Naive B cell (primary cell): Measurements from ENCODE around the gene PATJ. TPM values are rescaled to one million over a fixed set of nuclear protein-coding genes. Genes with fewer than 3 reads are reported as not detected.
A peak's percentile ranks its signal among the peaks of the same experiment; 100 is the strongest.
"Not testable (repeated sequence)": the region's sequence is repeated elsewhere in the genome, so short reads cannot be mapped to it uniquely, and the experiment has no call there.

Source experiments
- ATAC-seq, 2 donors: fragments of 150-1000 bp; cut with Tn5 transposase; 2 replicates each; pipeline ENCODE4 v1.10.0; 2021; ENCODE audit warnings: low read depth in 2 of 2, mild to moderate bottlenecking in 2 of 2, moderate library complexity in 2 of 2
- DNase-seq: peaks from one replicate; pipeline ENCODE4 v3.0.0; 2022
- H3K27ac Mint-ChIP-seq, 6 donors: one replicate each; pipeline ENCODE4 v1.8.0; 2020 to 2022; ENCODE audit warnings: mild to moderate bottlenecking in 6 of 6, mixed read lengths in 6 of 6, moderate library complexity in 5 of 6, inconsistent platforms in 2 of 6
- H3K27me3 Mint-ChIP-seq, 3 donors: one replicate each; pipeline ENCODE4 v1.8.0; 2021 to 2022; ENCODE audit warnings: mixed read lengths in 3 of 3, mild to moderate bottlenecking in 1 of 3
- H3K36me3 Mint-ChIP-seq, 2 donors: one replicate each; pipeline ENCODE4 v1.8.0; 2020 to 2022; ENCODE audit warnings: mixed read lengths in 2 of 2, inconsistent platforms in 1 of 2, mild to moderate bottlenecking in 1 of 2
- H3K4me1 Mint-ChIP-seq, 3 donors: one replicate each; pipeline ENCODE4 v1.8.0; 2020 to 2022; ENCODE audit warnings: mixed read lengths in 3 of 3, inconsistent platforms in 1 of 3, mild to moderate bottlenecking in 1 of 3, moderate library complexity in 1 of 3
- H3K4me3 Mint-ChIP-seq, 8 donors: one replicate each; pipeline ENCODE4 v1.8.0; 2020 to 2022; ENCODE audit warnings: mild to moderate bottlenecking in 8 of 8, mixed read lengths in 8 of 8, moderate library complexity in 8 of 8, inconsistent platforms in 2 of 8
- H3K9me3 Mint-ChIP-seq, 7 donors: one replicate each; pipeline ENCODE4 v1.8.0; 2020 to 2022; ENCODE audit warnings: mixed read lengths in 7 of 7, mild to moderate bottlenecking in 5 of 7, inconsistent platforms in 2 of 7, moderate library complexity in 1 of 7
- polyA plus RNA-seq, 6 donors: library from polyadenylated mRNA; unstranded; fragments of 300-500 nt; fragmentation: Illumina TruSeq; gene quantifications; one replicate each; pipeline ENCODE4 v1.2.3, GENCODE V29; 2021; ENCODE audit warnings: low read depth in 6 of 6

Gene PATJ
- polyA plus RNA-seq, 6 donors from 2014 or later: 5.5 to 18.9 (median 11.0) TPM

DNA sequence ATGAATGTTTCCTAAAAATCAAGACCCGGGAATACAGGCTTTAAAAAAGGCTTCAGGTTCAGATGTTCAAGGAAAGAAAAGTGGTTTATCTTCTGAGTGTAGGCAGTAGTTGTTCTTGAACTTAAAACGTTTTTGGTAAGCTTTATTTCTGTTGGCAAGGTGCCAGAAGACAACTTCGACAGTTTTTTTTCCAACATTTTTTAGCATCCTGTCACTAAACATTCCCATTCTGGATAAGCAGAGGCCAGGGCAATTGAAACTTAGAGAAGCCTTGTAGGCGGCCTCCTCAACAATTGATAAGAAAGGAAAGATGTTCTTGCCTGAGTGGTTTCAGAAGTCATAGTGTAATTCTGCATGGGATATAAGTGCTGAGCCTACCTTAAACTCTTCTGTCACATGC, 66.7 kb downstream of the PATJ start:
- H3K9me3 Mint-ChIP-seq: peaks cover 0 to 4% (median 0%) of the 10 kb centered on the region in 7 donors
- no peak overlapping the region for H3K27ac Mint-ChIP-seq
- H3K27me3 Mint-ChIP-seq: no peaks in the 10 kb centered on the region
- DNase-seq (no peak), ATAC-seq (no peak)
- no peaks in the 10 kb centered on the region for H3K4me1 Mint-ChIP-seq
- peaks cover 28% of the 10 kb centered on the region in 2 donors for H3K36me3 Mint-ChIP-seq
- no peak overlapping the region for H3K4me3 Mint-ChIP-seq

DNA sequence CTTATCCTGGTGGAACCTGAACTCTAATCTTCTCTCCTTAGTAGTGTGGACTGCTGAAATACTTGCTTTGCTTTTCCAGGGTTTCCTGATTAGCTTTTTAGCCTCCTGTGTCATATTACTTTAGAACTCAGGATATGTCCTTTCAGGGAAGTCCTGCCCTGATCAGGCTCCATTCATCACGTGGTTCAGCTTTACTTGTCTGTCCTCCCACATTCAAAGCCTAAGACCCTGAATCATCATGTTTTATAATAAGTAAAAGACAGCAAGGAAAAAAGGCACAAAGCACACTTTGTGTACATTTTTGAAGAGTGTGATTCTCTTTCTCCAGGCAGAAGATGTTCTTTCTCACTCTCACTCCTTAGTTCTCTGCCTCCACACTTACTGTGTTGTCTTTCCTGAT, 70.6 kb downstream of the PATJ start:
- H3K27me3 Mint-ChIP-seq: no peaks in the 10 kb centered on the region
- H3K4me3 Mint-ChIP-seq: no peak overlapping the region
- H3K9me3 Mint-ChIP-seq: peaks cover 0 to 4% (median 0%) of the 10 kb centered on the region in 7 donors
- peaks cover 14 to 19% of the 10 kb centered on the region in 2 donors for H3K36me3 Mint-ChIP-seq
- no peaks in the 10 kb centered on the region for H3K4me1 Mint-ChIP-seq
- no peak for DNase-seq
- no peak overlapping the region for H3K27ac Mint-ChIP-seq
- ATAC-seq: no peak

DNA sequence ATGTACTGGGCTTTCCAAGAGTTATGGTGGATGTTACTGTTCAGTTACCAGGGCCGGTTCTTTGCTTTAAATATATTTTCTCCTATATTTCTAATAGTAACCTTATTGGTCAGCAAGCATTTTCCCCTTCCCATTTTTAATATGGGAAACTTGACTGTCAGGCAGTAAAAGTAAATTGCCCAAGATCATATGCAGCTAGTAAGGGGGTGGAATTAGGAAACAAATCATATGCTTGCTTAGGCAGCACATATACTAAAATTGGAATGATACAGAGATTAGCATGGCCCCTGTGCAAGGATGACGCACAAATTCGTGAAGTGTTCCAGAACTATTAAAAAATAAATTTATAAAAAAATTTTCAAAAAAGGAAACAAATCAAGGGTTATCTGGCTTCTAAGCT, 73.9 kb downstream of the PATJ start:
- Mint-ChIP-seq H3K27me3 (no peaks in the 10 kb centered on the region), H3K4me3 (no peak overlapping the region), H3K36me3 (peaks cover 17 to 36% of the 10 kb centered on the region in 2 donors), H3K27ac (no peak overlapping the region), H3K9me3 (peaks cover 0 to 4% (median 0%) of the 10 kb centered on the region in 7 donors), H3K4me1 (no peaks in the 10 kb centered on the region)
- no peak for ATAC-seq
- no peak for DNase-seq

DNA sequence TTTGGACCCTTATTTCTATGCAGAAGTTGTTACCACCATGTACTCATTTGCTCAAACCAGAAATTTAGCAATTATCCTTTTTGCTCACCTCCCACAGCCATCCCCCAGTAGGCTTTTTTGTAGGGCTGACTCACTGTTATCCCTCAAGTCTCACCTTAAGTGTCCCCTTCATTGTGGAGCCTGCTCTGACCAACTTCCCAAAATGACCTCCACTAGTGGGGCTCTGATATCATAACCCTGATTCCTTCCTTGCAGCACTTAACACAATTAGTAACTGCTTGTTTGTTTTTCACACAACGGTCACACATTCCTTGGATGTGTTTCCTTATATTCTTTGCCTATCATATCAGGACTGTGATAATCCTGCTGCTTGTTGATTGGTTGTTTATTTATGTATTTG, 76.7 kb downstream of the PATJ start:
- ATAC-seq: no peak
- Mint-ChIP-seq H3K4me3 (no peak overlapping the region), H3K27ac (no peak overlapping the region), H3K27me3 (no peaks in the 10 kb centered on the region), H3K4me1 (no peaks in the 10 kb centered on the region), H3K9me3 (no peaks in the 10 kb centered on the region), H3K36me3 (peaks cover 23 to 39% of the 10 kb centered on the region in 2 donors)
- no peak for DNase-seq

DNA sequence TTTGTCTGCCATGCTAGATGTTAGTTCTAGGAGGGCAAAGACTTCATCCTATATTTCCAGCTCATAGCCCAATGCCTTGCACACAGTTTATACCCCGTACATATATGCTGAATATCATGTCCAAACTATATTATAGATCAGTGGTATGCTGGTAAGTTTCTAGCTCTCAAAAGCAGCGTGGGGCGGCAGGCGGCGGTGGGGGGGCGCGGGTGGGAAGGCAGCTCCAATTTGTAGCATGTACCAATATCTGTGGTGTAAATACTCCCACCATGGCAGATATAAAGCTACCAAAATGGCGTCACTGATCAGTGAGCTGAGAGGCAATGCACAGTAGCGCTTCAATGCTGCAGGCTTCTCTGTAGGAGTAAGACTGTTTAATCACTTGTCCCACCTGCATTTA, 77.1 kb downstream of the PATJ start:
- DNase-seq (no peak), ATAC-seq (no peak)
- H3K9me3 Mint-ChIP-seq: no peaks in the 10 kb centered on the region
- H3K4me1 Mint-ChIP-seq: no peaks in the 10 kb centered on the region
- H3K27ac Mint-ChIP-seq: no peak overlapping the region
- H3K36me3 Mint-ChIP-seq: peaks cover 23 to 43% of the 10 kb centered on the region in 2 donors
- H3K27me3 Mint-ChIP-seq: no peaks in the 10 kb centered on the region
- no peak overlapping the region for H3K4me3 Mint-ChIP-seq

DNA sequence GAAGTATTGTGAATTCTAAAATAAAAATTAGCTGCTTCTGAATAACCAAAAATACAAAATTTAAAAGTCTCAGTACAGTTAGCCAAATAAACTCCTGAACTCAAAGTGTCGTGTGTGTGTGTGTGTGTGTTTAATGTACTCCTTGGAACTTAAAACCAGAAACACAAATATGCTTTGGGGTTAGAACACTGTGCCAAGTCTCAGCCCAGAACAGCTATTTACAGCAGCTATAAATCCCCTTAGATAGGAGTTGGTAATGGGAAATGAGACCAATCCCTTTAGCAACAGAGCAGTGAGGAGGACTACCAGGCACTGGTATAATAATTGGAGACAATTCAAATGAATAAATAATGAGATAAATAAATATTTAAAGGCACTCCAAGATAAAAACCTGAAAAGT, 83.1 kb downstream of the PATJ start:
- Mint-ChIP-seq H3K27ac (no peak overlapping the region), H3K9me3 (no peaks in the 10 kb centered on the region), H3K27me3 (no peaks in the 10 kb centered on the region), H3K36me3 (peaks cover 42 to 70% of the 10 kb centered on the region in 2 donors), H3K4me1 (no peaks in the 10 kb centered on the region), H3K4me3 (no peak overlapping the region)
- DNase-seq: no peak
- ATAC-seq: no peak

DNA sequence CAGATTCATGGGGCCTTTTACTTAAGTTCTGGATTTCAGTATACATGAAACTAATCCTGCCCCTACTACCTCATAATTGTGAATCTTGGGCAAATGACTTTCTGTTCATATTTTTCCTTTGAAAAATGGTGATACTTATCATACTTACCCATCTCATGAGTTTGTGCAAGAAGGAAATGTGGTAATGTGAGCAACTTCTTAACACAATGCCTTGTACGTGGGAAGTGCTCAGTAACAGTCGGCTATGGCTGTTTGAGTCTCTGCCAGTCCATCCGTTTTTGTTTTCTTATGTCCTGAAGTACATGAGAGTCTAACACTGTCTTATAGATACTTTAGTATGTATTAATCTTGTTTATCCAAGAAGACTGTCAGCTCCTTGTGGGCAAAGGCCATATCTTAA, 86.5 kb downstream of the PATJ start:
- no peak overlapping the region for H3K27ac Mint-ChIP-seq
- H3K9me3 Mint-ChIP-seq: no peaks in the 10 kb centered on the region
- H3K4me1 Mint-ChIP-seq: no peaks in the 10 kb centered on the region
- DNase-seq (no peak), ATAC-seq (no peak)
- H3K4me3 Mint-ChIP-seq: no peak overlapping the region
- H3K27me3 Mint-ChIP-seq: no peaks in the 10 kb centered on the region
- H3K36me3 Mint-ChIP-seq: peaks cover 28 to 63% of the 10 kb centered on the region in 2 donors

DNA sequence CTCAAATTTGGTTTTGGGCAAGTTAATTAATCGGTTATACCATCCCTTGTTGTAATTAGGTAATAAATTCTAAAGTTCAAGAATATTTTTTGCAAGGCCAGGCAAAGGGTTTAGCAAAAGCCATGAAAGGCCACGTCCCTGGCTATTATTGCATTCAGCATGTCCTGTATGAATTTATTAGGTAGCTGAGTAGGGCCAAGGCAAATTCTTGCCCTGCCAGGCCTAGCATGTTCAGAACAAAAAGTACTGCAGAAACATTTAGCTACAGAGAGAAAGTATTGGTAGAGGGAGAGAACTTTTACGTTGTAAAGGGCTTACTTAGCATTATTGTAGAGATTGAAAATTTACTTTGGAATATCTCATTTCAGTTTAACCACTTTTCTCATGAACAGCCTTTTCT, 94.4 kb downstream of the PATJ start:
- no peaks in the 10 kb centered on the region for H3K4me1 Mint-ChIP-seq
- no peak overlapping the region for H3K4me3 Mint-ChIP-seq
- H3K27ac Mint-ChIP-seq: no peak overlapping the region
- peaks cover 0 to 21% of the 10 kb centered on the region in 2 donors for H3K36me3 Mint-ChIP-seq
- ATAC-seq (no peak), DNase-seq (no peak)
- H3K27me3 Mint-ChIP-seq: no peaks in the 10 kb centered on the region
- H3K9me3 Mint-ChIP-seq: no peaks in the 10 kb centered on the region

DNA sequence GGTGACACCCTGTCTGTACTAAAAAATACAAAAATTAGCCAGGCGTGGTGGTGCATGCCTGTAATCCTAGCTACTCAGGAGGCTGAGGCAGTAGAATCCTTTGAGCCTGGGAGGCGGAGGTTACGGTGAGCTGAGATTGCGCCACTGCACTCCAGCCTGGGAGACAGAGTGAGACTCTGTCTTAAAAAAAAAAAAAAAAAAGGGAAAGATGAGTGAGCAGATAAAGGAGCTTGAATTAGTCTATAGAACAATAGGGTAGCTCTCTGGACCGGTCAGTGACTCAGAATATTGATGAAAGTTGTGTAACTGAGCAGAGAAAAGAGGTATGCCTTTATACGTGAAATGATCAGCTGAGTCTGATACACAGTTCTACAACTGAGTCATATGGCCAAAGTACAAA, 95.3 kb downstream of the PATJ start:
- not testable (repeated sequence) for DNase-seq, H3K4me1 Mint-ChIP-seq, H3K4me3 Mint-ChIP-seq, ATAC-seq, H3K9me3 Mint-ChIP-seq, H3K27me3 Mint-ChIP-seq, H3K27ac Mint-ChIP-seq
- peaks cover 0 to 19% of the 10 kb centered on the region in 2 donors for H3K36me3 Mint-ChIP-seq

DNA sequence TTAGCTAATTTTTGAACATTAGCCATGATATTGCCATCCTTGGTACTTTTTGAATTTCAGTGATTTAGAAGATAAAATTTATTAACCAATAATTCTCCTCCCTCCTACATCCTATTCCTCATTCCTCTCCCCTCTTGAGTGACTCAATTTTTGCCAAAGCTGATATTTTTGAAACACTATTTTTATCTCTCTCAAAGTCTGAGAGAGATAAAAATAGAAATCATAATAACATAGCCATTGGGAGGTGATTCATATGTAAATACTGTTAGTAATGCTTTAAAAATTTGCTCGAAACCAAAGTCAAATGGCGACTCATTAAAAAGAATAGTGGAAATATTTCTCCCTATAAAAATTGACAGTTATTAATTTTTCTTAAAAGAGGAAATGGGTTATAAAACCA, 97.4 kb downstream of the PATJ start:
- DNase-seq: no peak
- no peaks in the 10 kb centered on the region for H3K4me1 Mint-ChIP-seq
- no peaks in the 10 kb centered on the region for H3K9me3 Mint-ChIP-seq
- ATAC-seq: no peak
- peaks cover 0 to 9% of the 10 kb centered on the region in 2 donors for H3K36me3 Mint-ChIP-seq
- no peak overlapping the region for H3K4me3 Mint-ChIP-seq
- H3K27ac Mint-ChIP-seq: peak overlapping the region in 1 of 6 donors; percentile 5
- no peaks in the 10 kb centered on the region for H3K27me3 Mint-ChIP-seq

DNA sequence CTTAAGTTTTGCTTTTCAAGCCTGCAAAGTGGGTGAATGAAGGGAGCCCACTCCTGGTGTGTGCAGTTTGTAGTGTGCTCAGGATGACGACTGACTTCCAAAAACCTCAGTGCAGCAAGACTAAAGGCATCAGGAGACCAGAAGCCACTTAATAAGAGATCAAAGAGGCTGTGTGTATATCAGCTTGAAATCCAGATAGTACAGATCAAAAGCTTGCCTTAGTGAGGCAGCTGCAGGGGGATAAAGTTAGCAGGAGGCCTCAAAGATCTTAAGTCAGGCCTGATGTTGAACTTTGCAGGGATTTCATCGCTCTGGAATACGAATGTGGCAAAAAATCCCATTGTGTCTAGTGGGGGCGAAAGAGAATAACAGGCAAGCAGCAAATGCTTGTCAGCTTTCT, 99.8 kb downstream of the PATJ start:
- no peaks in the 10 kb centered on the region for H3K27me3 Mint-ChIP-seq
- peaks cover 0 to 9% of the 10 kb centered on the region in 2 donors for H3K36me3 Mint-ChIP-seq
- no peaks in the 10 kb centered on the region for H3K4me1 Mint-ChIP-seq
- peak overlapping the region in 1 of 6 donors; percentile 57 for H3K27ac Mint-ChIP-seq
- H3K9me3 Mint-ChIP-seq: no peaks in the 10 kb centered on the region
- no peak for DNase-seq
- H3K4me3 Mint-ChIP-seq: no peak overlapping the region
- no peak for ATAC-seq

DNA sequence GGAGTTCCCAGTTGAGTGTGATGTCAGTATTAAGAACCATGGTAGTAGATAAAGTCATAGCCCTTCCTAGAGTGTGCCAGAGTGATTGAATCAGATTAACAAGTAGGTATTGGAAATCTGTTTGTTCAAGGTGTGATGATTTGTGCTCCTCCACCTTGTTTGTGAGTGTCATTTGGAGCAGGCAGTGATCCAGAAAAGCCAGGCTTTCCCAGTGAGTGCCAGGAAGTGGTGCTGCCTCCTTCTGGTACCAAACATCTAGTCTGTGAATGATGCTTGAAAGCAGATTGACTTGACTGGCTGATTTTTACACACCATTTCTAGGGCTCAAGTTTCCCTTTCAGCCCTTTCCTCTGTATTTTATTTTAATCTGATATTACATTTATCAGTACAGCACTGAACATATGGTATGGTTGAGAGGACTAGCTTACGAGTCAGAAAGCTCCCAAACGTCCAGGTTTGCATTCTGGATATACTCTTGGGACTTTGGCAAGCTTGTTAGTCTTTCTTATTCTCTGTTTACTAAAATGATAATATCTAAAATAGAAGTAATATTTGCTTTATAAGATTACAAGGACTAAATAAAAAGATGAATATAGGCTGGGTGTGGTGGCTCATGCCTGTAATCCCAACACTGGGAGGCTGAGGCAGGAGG, 100.7 kb downstream of the PATJ start:
- DNase-seq (no peak), ATAC-seq (no peak)
- H3K36me3 Mint-ChIP-seq: peaks cover 0 to 5% of the 10 kb centered on the region in 2 donors
- no peaks in the 10 kb centered on the region for H3K4me1 Mint-ChIP-seq
- H3K27ac Mint-ChIP-seq: peak overlapping the region in 1 of 6 donors; percentile 7
- H3K4me3 Mint-ChIP-seq: no peak overlapping the region
- H3K9me3 Mint-ChIP-seq: no peaks in the 10 kb centered on the region
- no peaks in the 10 kb centered on the region for H3K27me3 Mint-ChIP-seq

DNA sequence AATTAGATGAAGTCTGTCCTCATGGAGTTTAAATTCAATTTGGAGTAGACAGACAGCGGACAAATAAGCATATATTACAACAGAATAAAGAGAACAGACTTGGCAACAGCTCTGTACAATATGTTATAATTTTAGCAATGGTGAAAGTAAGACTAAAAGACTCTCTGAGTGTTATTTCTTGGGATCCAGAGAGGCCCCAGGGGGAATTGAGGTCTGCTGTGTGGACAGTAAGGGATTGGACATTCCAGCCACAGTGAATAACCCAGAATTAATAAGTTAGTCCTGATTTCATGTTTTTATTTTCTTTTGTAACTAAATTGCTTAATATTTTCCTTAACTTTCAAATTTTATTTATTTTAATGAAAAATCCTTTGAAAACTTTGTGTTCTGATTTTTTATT, 101.7 kb downstream of the PATJ start:
- no peaks in the 10 kb centered on the region for H3K27me3 Mint-ChIP-seq
- H3K36me3 Mint-ChIP-seq: peaks cover 0 to under 1% of the 10 kb centered on the region in 2 donors
- H3K9me3 Mint-ChIP-seq: no peaks in the 10 kb centered on the region
- DNase-seq: no peak
- H3K4me1 Mint-ChIP-seq: no peaks in the 10 kb centered on the region
- H3K27ac Mint-ChIP-seq: no peak overlapping the region
- no peak for ATAC-seq
- no peak overlapping the region for H3K4me3 Mint-ChIP-seq

DNA sequence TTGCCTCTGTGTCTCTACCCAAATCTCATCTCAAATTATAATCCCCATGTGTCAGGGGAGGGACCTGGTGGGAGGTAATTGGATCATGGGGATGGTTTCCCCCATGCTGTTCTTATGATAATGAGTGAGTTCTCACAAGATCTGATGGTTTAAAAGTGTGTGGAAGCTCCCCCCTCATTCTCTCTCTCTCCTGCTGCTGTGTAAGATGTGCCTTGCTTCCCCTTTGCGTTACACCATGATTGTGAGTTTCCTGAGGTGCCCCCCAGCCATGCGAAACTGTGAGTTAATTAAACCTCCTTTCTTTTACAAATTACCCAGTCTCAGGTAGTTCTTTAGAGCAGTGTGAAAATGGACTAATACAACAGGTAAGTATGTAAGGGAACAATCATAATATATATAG, 102.4 kb downstream of the PATJ start:
- not testable (repeated sequence) for DNase-seq, H3K9me3 Mint-ChIP-seq, H3K36me3 Mint-ChIP-seq, H3K27ac Mint-ChIP-seq, H3K27me3 Mint-ChIP-seq, ATAC-seq, H3K4me1 Mint-ChIP-seq, H3K4me3 Mint-ChIP-seq

DNA sequence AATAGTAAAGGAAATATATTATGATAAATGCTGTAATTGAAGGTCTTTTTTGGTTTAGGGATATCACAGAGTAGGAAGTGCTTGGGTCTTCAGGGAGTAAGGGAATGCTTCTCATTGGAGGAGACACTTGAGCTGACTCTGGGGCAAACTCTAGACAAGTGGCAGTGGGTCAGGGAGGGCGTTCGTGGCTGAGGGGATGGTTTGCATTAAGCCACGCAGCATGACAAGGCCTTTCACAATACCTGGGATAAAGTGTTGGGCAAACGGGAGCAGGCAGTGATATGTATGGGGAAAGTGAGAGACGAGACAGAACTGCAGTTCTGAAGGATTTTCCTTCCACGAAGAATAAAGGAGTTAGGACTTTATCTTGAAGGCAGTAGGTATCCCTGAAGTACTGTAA, 109.0 kb downstream of the PATJ start:
- H3K27me3 Mint-ChIP-seq: no peaks in the 10 kb centered on the region
- no peaks in the 10 kb centered on the region for H3K36me3 Mint-ChIP-seq
- no peaks in the 10 kb centered on the region for H3K4me1 Mint-ChIP-seq
- no peaks in the 10 kb centered on the region for H3K9me3 Mint-ChIP-seq
- DNase-seq (no peak), ATAC-seq (no peak)
- no peak overlapping the region for H3K4me3 Mint-ChIP-seq
- no peak overlapping the region for H3K27ac Mint-ChIP-seq
